22Rv1 (cell line): ENCODE results near the gene FAS.

ENCODE experiments used
- CTCF ChIP-seq: fragments of 450-650 bp; IDR thresholded peaks from 2 replicates; pipeline ENCODE4 v1.5.1; 2017; ENCODE audit warnings: mild to moderate bottlenecking
- ZFX ChIP-seq: fragments of 450-650 bp; IDR thresholded peaks from 2 replicates; pipeline ENCODE4 v1.6.1; 2017; ENCODE audit warnings: antibody characterized with exemption, borderline replicate concordance

- TF ChIP-seq CTCF: no peak
- TF ChIP-seq ZFX: no peak
Measured at GRCh38 chr10:88946200-88946599, 44.4 kb upstream of the FAS start.
